HL-60 (cell line): ENCODE measurements around the gene ITGAV.

Experiments used
- DNase-seq, 2 experiments: peaks; one replicate each; pipeline ENCODE4 v3.0.0-alpha.2; 2010 to 2020; ENCODE audit warnings: low read depth in 1 of 2, low spot score in 1 of 2
- H3K27ac ChIP-seq: fragments of 250-450 bp; sonication (Bioruptor Pico); replicated peaks from 2 replicates; pipeline ENCODE4 v1.5.1; 2020; ENCODE audit warnings: mild to moderate bottlenecking, moderate library complexity
- H3K27me3 ChIP-seq: fragments of 250-450 bp; sonication (Bioruptor Pico); 2 replicates; pipeline ENCODE4 v1.5.1; 2021; ENCODE audit warnings: mild to moderate bottlenecking, moderate library complexity; ENCODE audit not compliant: insufficient read depth, poor library complexity, severe bottlenecking
- H3K4me3 ChIP-seq: replicated peaks from 2 replicates; pipeline ENCODE4 v1.5.1; 2011; ENCODE audit warnings: mild to moderate bottlenecking, control low read depth, low read length; ENCODE audit not compliant: insufficient read depth
- CTCF ChIP-seq: IDR thresholded peaks from one replicate; pipeline ENCODE4 v1.5.1; 2011; ENCODE audit warnings: low read length, control low read depth, inconsistent platforms; ENCODE audit not compliant: insufficient read depth
- GABPA ChIP-seq: IDR thresholded peaks from 2 replicates; pipeline ENCODE4 v1.6.1; 2012; ENCODE audit warnings: low read depth
- POLR2AphosphoS5 ChIP-seq: IDR thresholded peaks from 2 replicates; pipeline ENCODE4 v1.6.1; 2012; ENCODE audit warnings: low read depth
- REST ChIP-seq: IDR thresholded peaks from 2 replicates; pipeline ENCODE4 v1.6.1; 2012; ENCODE audit warnings: low read depth; ENCODE audit not compliant: insufficient replicate concordance
- SPI1 ChIP-seq: IDR thresholded peaks from 2 replicates; pipeline ENCODE4 v1.6.1; 2012; ENCODE audit warnings: low read depth, mild to moderate bottlenecking, borderline replicate concordance

ITGAV gene

GRCh38 chr2:186575302-186575701 is 14.6 kb upstream of the ITGAV start:
- H3K27ac ChIP-seq = no peak overlapping the region
- no peaks in the 10 kb centered on the region for H3K27me3 ChIP-seq
- H3K4me3 ChIP-seq = no peak overlapping the region
- peak; percentile 46 to 47 for DNase-seq
- TF ChIP-seq SPI1 (peak; percentile 18; the same call in 1 of the 2 replicates), REST (no peak), GABPA (no peak)

- H3K4me3 ChIP-seq = no peak overlapping the region
- no peak overlapping the region for H3K27ac ChIP-seq
- no peaks in the 10 kb centered on the region for H3K27me3 ChIP-seq
- DNase-seq = no peak
- no peak for TF ChIP-seq CTCF
- no peak for TF ChIP-seq GABPA
- no peak for TF ChIP-seq REST
- no peak for TF ChIP-seq SPI1
- TF ChIP-seq POLR2AphosphoS5 = no peak
These were observed 14.0 kb upstream of the ITGAV start for GRCh38 chr2:186575856-186576255.

GRCh38 chr2:186576614-186577013 is 13.2 kb upstream of the ITGAV start:
- TF ChIP-seq REST (no peak), POLR2AphosphoS5 (no peak)
- Histone ChIP-seq H3K4me3 (no peak overlapping the region), H3K27ac (no peak overlapping the region), H3K27me3 (no peaks in the 10 kb centered on the region)
- DNase-seq = no peak

GRCh38 chr2:186582698-186583097 is 7.2 kb upstream of the ITGAV start:
- no peaks in the 10 kb centered on the region for H3K27me3 ChIP-seq
- H3K27ac ChIP-seq = no peak overlapping the region
- no peak overlapping the region for H3K4me3 ChIP-seq
- TF ChIP-seq POLR2AphosphoS5 (no peak), GABPA (no peak), REST (no peak), SPI1 (no peak), CTCF (no peak)
- no peak for DNase-seq
